Right lobe of liver (tissue), 4 donors: ENCODE results near the gene P2RX3.

Source experiments
- POLR2A ChIP-seq: fragments of 450-650 bp; IDR thresholded peaks from one replicate; pipeline ENCODE4 v1.6.1; 2017; ENCODE audit warnings: antibody characterized with exemption, mild to moderate bottlenecking
- TF ChIP-seq, protein P1 (sequence below), 4 donors: fragments of 200-600 bp in 3 of 4; fragments of 450-650 bp in 1 of 4; IDR thresholded peaks; one replicate each; pipeline versions ENCODE4 v1.5.1 to v1.8.0; 2016 to 2022; ENCODE audit warnings: antibody characterized with exemption in 4 of 4, mild to moderate bottlenecking in 2 of 4
- donor health status: DM: no; HTN: no; CAD: no.
- donor health status: DM: no; HTN: no; CAD: no.
- donor health status: DM: no; HTN: yes; CAD: no.

- TF ChIP-seq, protein P1, sequence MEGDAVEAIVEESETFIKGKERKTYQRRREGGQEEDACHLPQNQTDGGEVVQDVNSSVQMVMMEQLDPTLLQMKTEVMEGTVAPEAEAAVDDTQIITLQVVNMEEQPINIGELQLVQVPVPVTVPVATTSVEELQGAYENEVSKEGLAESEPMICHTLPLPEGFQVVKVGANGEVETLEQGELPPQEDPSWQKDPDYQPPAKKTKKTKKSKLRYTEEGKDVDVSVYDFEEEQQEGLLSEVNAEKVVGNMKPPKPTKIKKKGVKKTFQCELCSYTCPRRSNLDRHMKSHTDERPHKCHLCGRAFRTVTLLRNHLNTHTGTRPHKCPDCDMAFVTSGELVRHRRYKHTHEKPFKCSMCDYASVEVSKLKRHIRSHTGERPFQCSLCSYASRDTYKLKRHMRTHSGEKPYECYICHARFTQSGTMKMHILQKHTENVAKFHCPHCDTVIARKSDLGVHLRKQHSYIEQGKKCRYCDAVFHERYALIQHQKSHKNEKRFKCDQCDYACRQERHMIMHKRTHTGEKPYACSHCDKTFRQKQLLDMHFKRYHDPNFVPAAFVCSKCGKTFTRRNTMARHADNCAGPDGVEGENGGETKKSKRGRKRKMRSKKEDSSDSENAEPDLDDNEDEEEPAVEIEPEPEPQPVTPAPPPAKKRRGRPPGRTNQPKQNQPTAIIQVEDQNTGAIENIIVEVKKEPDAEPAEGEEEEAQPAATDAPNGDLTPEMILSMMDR (IDR thresholded peaks at IDR 0.05) = no peak
- TF ChIP-seq POLR2A = no peak
These were observed 75.5 kb downstream of the P2RX3 start for GRCh38 chr11:57413681-57414080.
